ENCODE data around the gene MDFI.
A peak's percentile ranks its signal among the peaks of the same experiment; 100 is the strongest.

The MDFI gene

GRCh38 chr6:41657131-41658094 lies 19.1 kb downstream of the MDFI start:
- ChIA-PET POLR2A (no interaction called here), CTCF (interaction anchor here (1.0 to 1.6 kb wide), 4 partner anchors 8 to 219 kb away, joined by 3 to 4 read pairs (median 3); no protein-coding TSS in a partner anchor)
- Histone ChIP-seq H3K27ac (ENCODE audit: insufficient read depth in 1 of 2, low read depth in 1 of 2, low read length in 2 of 2, poor library complexity in 1 of 2, severe bottlenecking in 2 of 2) (no peak overlapping the region), H3K4me1 (ENCODE audit: control extremely low read depth in 1 of 4, control insufficient read depth in 4 of 4, insufficient read depth in 4 of 4, low read length in 3 of 4) (peaks cover 0 to 28% (median 23%) of the 10 kb centered on the region in 4 experiments), H3K4me3 (ENCODE audit: control insufficient read depth in 1 of 7, extremely low read depth in 1 of 7, insufficient read depth in 4 of 7, low read depth in 2 of 7, low read length in 6 of 7) (no peak overlapping the region), H3K27me3 (replicated peaks in 2 of 5; ENCODE audit: control insufficient read depth in 4 of 5, insufficient read depth in 5 of 5, low read length in 4 of 5) (no peaks in the 10 kb centered on the region), H3K36me3 (ENCODE audit: control insufficient read depth in 4 of 4, insufficient read depth in 4 of 4, low read length in 3 of 4) (no peaks in the 10 kb centered on the region), H3K9me3 (ENCODE audit: control extremely low read depth in 1 of 5, control insufficient read depth in 4 of 5, insufficient read depth in 2 of 5, low read depth in 1 of 5, low read length in 4 of 5) (no peaks in the 10 kb centered on the region)
- WGBS (ENCODE audit: insufficient coverage) = 96% methylated on average over 23 of the region's 23 CpGs
- no peak for DNase-seq

DNA sequence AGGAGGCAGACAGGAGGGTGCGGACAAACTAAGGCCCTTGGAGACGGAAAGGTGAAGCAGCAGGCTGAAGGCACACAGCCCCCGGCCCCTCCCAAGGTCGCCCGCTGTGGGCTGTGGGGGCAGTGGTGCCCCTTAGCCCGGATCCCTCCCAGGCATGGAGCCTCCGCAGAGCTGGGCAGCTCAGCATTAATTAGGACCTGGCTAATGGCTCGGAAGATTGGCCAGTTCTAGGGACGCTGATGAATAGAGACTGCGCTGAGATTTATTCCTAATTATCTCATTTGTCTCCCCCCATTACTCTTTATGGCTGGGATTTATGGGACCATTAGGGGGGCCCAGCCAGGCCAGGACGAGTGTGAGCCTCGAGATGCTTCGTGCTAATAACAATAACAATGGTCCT lies 20.4 kb downstream of the MDFI start:
- CTCF ChIA-PET = interaction anchor here (1.4 to 2.3 kb wide), 3 partner anchors 20 to 220 kb away, joined by 3 to 12 read pairs (median 5); no protein-coding TSS in a partner anchor
- H3K4me3 ChIP-seq (ENCODE audit: control insufficient read depth in 1 of 7, extremely low read depth in 1 of 7, insufficient read depth in 4 of 7, low read depth in 2 of 7, low read length in 6 of 7) = no peak overlapping the region
- POLR2A ChIA-PET = no interaction called here
- H3K4me1 ChIP-seq (ENCODE audit: control extremely low read depth in 1 of 4, control insufficient read depth in 4 of 4, insufficient read depth in 4 of 4, low read length in 3 of 4) = peaks cover 0 to 28% (median 23%) of the 10 kb centered on the region in 4 experiments
- no peaks in the 10 kb centered on the region for H3K27me3 ChIP-seq (replicated peaks in 2 of 5; ENCODE audit: control insufficient read depth in 4 of 5, insufficient read depth in 5 of 5, low read length in 4 of 5)
- 96% methylated on average over 10 of the region's 13 CpGs for WGBS (ENCODE audit: insufficient coverage)
- no peaks in the 10 kb centered on the region for H3K9me3 ChIP-seq (ENCODE audit: control extremely low read depth in 1 of 5, control insufficient read depth in 4 of 5, insufficient read depth in 2 of 5, low read depth in 1 of 5, low read length in 4 of 5)
- DNase-seq = no peak
- H3K27ac ChIP-seq (ENCODE audit: insufficient read depth in 1 of 2, low read depth in 1 of 2, low read length in 2 of 2, poor library complexity in 1 of 2, severe bottlenecking in 2 of 2) = no peak overlapping the region
- no peaks in the 10 kb centered on the region for H3K36me3 ChIP-seq (ENCODE audit: control insufficient read depth in 4 of 4, insufficient read depth in 4 of 4, low read length in 3 of 4)

- ChIA-PET POLR2A (no interaction called here), CTCF (interaction anchor here (1.0 to 2.3 kb wide), 5 partner anchors 18 to 57 kb away, joined by 3 to 12 read pairs (median 5); no protein-coding TSS in a partner anchor)
- H3K4me1 ChIP-seq (ENCODE audit: control extremely low read depth in 1 of 4, control insufficient read depth in 4 of 4, insufficient read depth in 4 of 4, low read length in 3 of 4) = peaks cover 0 to 28% (median 23%) of the 10 kb centered on the region in 4 experiments
- H3K27me3 ChIP-seq (replicated peaks in 2 of 5; ENCODE audit: control insufficient read depth in 4 of 5, insufficient read depth in 5 of 5, low read length in 4 of 5) = no peaks in the 10 kb centered on the region
- 6% methylated on average over 6 of the region's 7 CpGs for WGBS (ENCODE audit: insufficient coverage)
- no peaks in the 10 kb centered on the region for H3K36me3 ChIP-seq (ENCODE audit: control insufficient read depth in 4 of 4, insufficient read depth in 4 of 4, low read length in 3 of 4)
- no peak overlapping the region for H3K27ac ChIP-seq (ENCODE audit: insufficient read depth in 1 of 2, low read depth in 1 of 2, low read length in 2 of 2, poor library complexity in 1 of 2, severe bottlenecking in 2 of 2)
- DNase-seq = peak; percentile 40 to 73 (median 66)
- H3K9me3 ChIP-seq (ENCODE audit: control extremely low read depth in 1 of 5, control insufficient read depth in 4 of 5, insufficient read depth in 2 of 5, low read depth in 1 of 5, low read length in 4 of 5) = no peaks in the 10 kb centered on the region
- H3K4me3 ChIP-seq (ENCODE audit: control insufficient read depth in 1 of 7, extremely low read depth in 1 of 7, insufficient read depth in 4 of 7, low read depth in 2 of 7, low read length in 6 of 7) = no peak overlapping the region
These were observed 21.7 kb downstream of the MDFI start for GRCh38 chr6:41659935-41660334.

GRCh38 chr6:41663568-41663967 lies 25.3 kb downstream of the MDFI start:
- Histone ChIP-seq H3K4me1 (ENCODE audit: control extremely low read depth in 1 of 4, control insufficient read depth in 4 of 4, insufficient read depth in 4 of 4, low read length in 3 of 4) (peaks cover 0 to 8% (median 4%) of the 10 kb centered on the region in 4 experiments), H3K36me3 (ENCODE audit: control insufficient read depth in 4 of 4, insufficient read depth in 4 of 4, low read length in 3 of 4) (no peaks in the 10 kb centered on the region), H3K4me3 (ENCODE audit: control insufficient read depth in 1 of 7, extremely low read depth in 1 of 7, insufficient read depth in 4 of 7, low read depth in 2 of 7, low read length in 6 of 7) (no peak overlapping the region), H3K9me3 (ENCODE audit: control extremely low read depth in 1 of 5, control insufficient read depth in 4 of 5, insufficient read depth in 2 of 5, low read depth in 1 of 5, low read length in 4 of 5) (no peaks in the 10 kb centered on the region), H3K27me3 (replicated peaks in 2 of 5; ENCODE audit: control insufficient read depth in 4 of 5, insufficient read depth in 5 of 5, low read length in 4 of 5) (no peaks in the 10 kb centered on the region), H3K27ac (ENCODE audit: insufficient read depth in 1 of 2, low read depth in 1 of 2, low read length in 2 of 2, poor library complexity in 1 of 2, severe bottlenecking in 2 of 2) (no peak overlapping the region)
- WGBS (ENCODE audit: insufficient coverage) = 98% methylated on average over 5 of the region's 5 CpGs
- DNase-seq = no peak
- ChIA-PET POLR2A (no interaction called here), CTCF (interaction anchor here (1.0 kb wide), 1 partner anchor 42 kb away, joined by 3 read pairs; no protein-coding TSS in a partner anchor)

DNA sequence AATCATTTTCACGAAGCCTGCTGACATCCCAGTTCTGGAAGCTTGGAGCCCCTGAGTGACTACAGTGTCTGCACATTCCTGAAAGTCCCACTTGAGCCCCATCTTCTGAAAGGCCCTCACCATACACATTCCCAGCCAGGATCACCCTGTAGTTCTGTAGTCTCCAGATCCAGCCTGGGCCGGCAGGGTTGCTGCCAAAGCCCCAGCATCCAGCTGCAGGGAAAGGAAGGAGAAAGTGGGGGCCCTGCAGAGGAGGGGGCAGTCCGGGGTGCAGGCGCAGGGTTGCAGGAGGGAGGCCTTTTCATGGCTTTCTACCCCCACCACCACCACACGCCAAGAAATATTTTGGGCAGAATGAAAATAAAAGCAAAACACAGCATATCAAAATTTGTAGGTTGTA lies 26.0 kb downstream of the MDFI start:
- Histone ChIP-seq H3K27me3 (replicated peaks in 2 of 5; ENCODE audit: control insufficient read depth in 4 of 5, insufficient read depth in 5 of 5, low read length in 4 of 5) (no peaks in the 10 kb centered on the region), H3K4me3 (ENCODE audit: control insufficient read depth in 1 of 7, extremely low read depth in 1 of 7, insufficient read depth in 4 of 7, low read depth in 2 of 7, low read length in 6 of 7) (no peak overlapping the region), H3K27ac (ENCODE audit: insufficient read depth in 1 of 2, low read depth in 1 of 2, low read length in 2 of 2, poor library complexity in 1 of 2, severe bottlenecking in 2 of 2) (no peak overlapping the region), H3K4me1 (ENCODE audit: control extremely low read depth in 1 of 4, control insufficient read depth in 4 of 4, insufficient read depth in 4 of 4, low read length in 3 of 4) (peaks cover 0 to 8% (median 4%) of the 10 kb centered on the region in 4 experiments), H3K36me3 (ENCODE audit: control insufficient read depth in 4 of 4, insufficient read depth in 4 of 4, low read length in 3 of 4) (no peaks in the 10 kb centered on the region), H3K9me3 (ENCODE audit: control extremely low read depth in 1 of 5, control insufficient read depth in 4 of 5, insufficient read depth in 2 of 5, low read depth in 1 of 5, low read length in 4 of 5) (peaks cover 0 to 3% (median 0%) of the 10 kb centered on the region in 5 experiments)
- ChIA-PET POLR2A (no interaction called here), CTCF (interaction anchor here (1.8 kb wide), 1 partner anchor 8 kb away, joined by 4 read pairs; no protein-coding TSS in a partner anchor)
- DNase-seq = no peak
- WGBS (ENCODE audit: insufficient coverage) = 100% methylated on average over 1 of the region's 5 CpGs

DNA sequence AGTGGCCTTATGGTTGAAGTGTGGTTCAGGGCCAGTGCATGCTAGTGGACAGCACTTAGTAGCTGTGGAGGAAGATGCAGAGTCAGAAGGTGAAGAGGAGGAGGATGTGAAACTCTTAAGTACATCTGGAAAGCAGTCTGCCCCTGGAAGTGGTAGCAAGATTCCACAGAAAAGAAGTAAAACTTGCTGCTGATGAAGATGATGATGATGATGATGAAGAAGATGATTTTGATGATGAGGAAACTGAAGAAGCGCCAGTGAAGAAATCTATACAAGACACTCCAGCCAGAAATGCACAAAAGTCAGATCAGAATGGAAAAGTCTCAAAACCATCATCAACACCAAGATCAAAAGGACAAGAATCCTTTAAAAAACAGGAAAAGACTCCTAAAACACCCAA lies 28.9 kb downstream of the MDFI start:
- Histone ChIP-seq H3K4me1 (ENCODE audit: control extremely low read depth in 1 of 4, control insufficient read depth in 4 of 4, insufficient read depth in 4 of 4, low read length in 3 of 4) (no peaks in the 10 kb centered on the region), H3K36me3 (ENCODE audit: control insufficient read depth in 4 of 4, insufficient read depth in 4 of 4, low read length in 3 of 4) (no peaks in the 10 kb centered on the region), H3K9me3 (ENCODE audit: control extremely low read depth in 1 of 5, control insufficient read depth in 4 of 5, insufficient read depth in 2 of 5, low read depth in 1 of 5, low read length in 4 of 5) (peaks cover 0 to 3% (median 0%) of the 10 kb centered on the region in 5 experiments), H3K27me3 (replicated peaks in 2 of 5; ENCODE audit: control insufficient read depth in 4 of 5, insufficient read depth in 5 of 5, low read length in 4 of 5) (peaks cover 0 to 4% (median 0%) of the 10 kb centered on the region in 5 experiments), H3K27ac (ENCODE audit: insufficient read depth in 1 of 2, low read depth in 1 of 2, low read length in 2 of 2, poor library complexity in 1 of 2, severe bottlenecking in 2 of 2) (no peak overlapping the region), H3K4me3 (ENCODE audit: control insufficient read depth in 1 of 7, extremely low read depth in 1 of 7, insufficient read depth in 4 of 7, low read depth in 2 of 7, low read length in 6 of 7) (no peak overlapping the region)
- no CpG with 5 or more reads among the region's 1 CpG for WGBS (ENCODE audit: insufficient coverage)
- ChIA-PET CTCF (no interaction called here), POLR2A (no interaction called here)
- DNase-seq = no peak

- Histone ChIP-seq H3K27ac (ENCODE audit: insufficient read depth in 1 of 2, low read depth in 1 of 2, low read length in 2 of 2, poor library complexity in 1 of 2, severe bottlenecking in 2 of 2) (no peak overlapping the region), H3K4me3 (ENCODE audit: control insufficient read depth in 1 of 7, extremely low read depth in 1 of 7, insufficient read depth in 4 of 7, low read depth in 2 of 7, low read length in 6 of 7) (no peak overlapping the region), H3K9me3 (ENCODE audit: control extremely low read depth in 1 of 5, control insufficient read depth in 4 of 5, insufficient read depth in 2 of 5, low read depth in 1 of 5, low read length in 4 of 5) (peaks cover 0 to 3% (median 0%) of the 10 kb centered on the region in 5 experiments), H3K4me1 (ENCODE audit: control extremely low read depth in 1 of 4, control insufficient read depth in 4 of 4, insufficient read depth in 4 of 4, low read length in 3 of 4) (no peaks in the 10 kb centered on the region), H3K36me3 (ENCODE audit: control insufficient read depth in 4 of 4, insufficient read depth in 4 of 4, low read length in 3 of 4) (no peaks in the 10 kb centered on the region), H3K27me3 (replicated peaks in 2 of 5; ENCODE audit: control insufficient read depth in 4 of 5, insufficient read depth in 5 of 5, low read length in 4 of 5) (peaks cover 0 to 4% (median 0%) of the 10 kb centered on the region in 5 experiments)
- POLR2A ChIA-PET = no interaction called here
- CTCF ChIA-PET = no interaction called here
- no CpG with 5 or more reads among the region's 2 CpGs for WGBS (ENCODE audit: insufficient coverage)
- no peak for DNase-seq
These were observed 30.7 kb downstream of the MDFI start for GRCh38 chr6:41668968-41669367.

Data from common myeloid progenitor, CD34-positive (primary cell).